H1 (cell line): ENCODE measurements around the gene NUB1. TPM values are rescaled to one million over a fixed set of nuclear protein-coding genes. Genes with fewer than 3 reads are reported as not detected.
A peak's percentile ranks its signal among the peaks of the same experiment; 100 is the strongest.

Experiments
- CTCF ChIA-PET: fragments of 300-600 bp; sonication (Branson Sonifier 250); formaldehyde crosslinking; loops from one replicate; lab custom pipeline; 2021; ENCODE audit not compliant: partially characterized antibody; lab: Charles Lee
- POLR2A ChIA-PET: fragments of 300-600 bp; sonication (Branson Sonifier 250); formaldehyde crosslinking; loops from one replicate; lab custom pipeline; 2021; ENCODE audit warnings: inconsistent platforms; ENCODE audit not compliant: partially characterized antibody; lab: Charles Lee
- DNase-seq, 2 experiments: peaks; one replicate each; pipeline versions ENCODE4 v3.0.0 to v3.0.0-alpha.2; 2010 to 2022; ENCODE audit warnings: low spot score in 2 of 2, low read depth in 1 of 2, mixed read lengths in 1 of 2
- FAIRE-seq: peaks from 2 replicates; lab custom pipeline; 2011; peaks lifted over from hg19 to GRCh38; lab: Jason Lieb, UNC
- H2AFZ ChIP-seq: 2 replicates; pipeline ENCODE4 v1.8.1; 2012; ENCODE audit warnings: low read length, inconsistent platforms
- H2AK5ac ChIP-seq: 2 replicates; pipeline ENCODE4 v1.6.1; 2013; ENCODE audit warnings: low read depth, low read length
- H2BK120ac ChIP-seq: replicated peaks from 2 replicates; pipeline ENCODE3; 2013; ENCODE audit warnings: low read depth, low read length, inconsistent platforms
- H2BK12ac ChIP-seq: 2 replicates; pipeline ENCODE4 v1.6.1; 2013; ENCODE audit warnings: low read depth, low read length
- H2BK15ac ChIP-seq: 2 replicates; pipeline ENCODE4 v1.6.1; 2013; ENCODE audit warnings: low read length
- H2BK20ac ChIP-seq: 2 replicates; pipeline ENCODE4 v1.6.1; 2013; ENCODE audit warnings: low read length
- H2BK5ac ChIP-seq: 2 replicates; pipeline ENCODE4 v1.6.1; 2013; ENCODE audit warnings: low read depth, low read length
- H3K14ac ChIP-seq: 2 replicates; pipeline ENCODE4 v1.6.1; 2013; ENCODE audit warnings: inconsistent platforms; ENCODE audit not compliant: insufficient read length
- H3K18ac ChIP-seq: 2 replicates; pipeline ENCODE4 v1.6.1; 2013; ENCODE audit warnings: low read length; ENCODE audit errors: extremely low read depth
- H3K23ac ChIP-seq: 2 replicates; pipeline ENCODE4 v1.6.1; 2013; ENCODE audit warnings: inconsistent platforms; ENCODE audit not compliant: insufficient read length
- H3K23me2 ChIP-seq: 2 replicates; pipeline ENCODE4 v1.6.1; 2013; ENCODE audit warnings: low read depth, low read length
- H3K27ac ChIP-seq: 2 replicates; pipeline ENCODE4 v1.6.1; 2011; ENCODE audit warnings: low read depth, low read length, inconsistent platforms
- H3K27me3 ChIP-seq, 4 experiments: replicated peaks in 1 of 4; 1 replicate in 1 of 4; 2 replicates in 3 of 4; pipeline versions ENCODE4 v1.6.1 to v1.8.1; 2011 to 2013; ENCODE audit warnings: low read length in 3 of 4, mild to moderate bottlenecking in 3 of 4, inconsistent platforms in 2 of 4, mixed read lengths in 2 of 4, moderate library complexity in 1 of 4; ENCODE audit not compliant: control insufficient read depth in 3 of 4, insufficient read depth in 3 of 4; ENCODE audit errors: extremely low read depth in 1 of 4
- H3K36me3 ChIP-seq, 4 experiments: 2 replicates each; pipeline versions ENCODE4 v1.6.1 to v1.8.1; 2011 to 2013; ENCODE audit warnings: mild to moderate bottlenecking in 4 of 4, low read length in 3 of 4, moderate library complexity in 2 of 4, control low read depth in 1 of 4, inconsistent platforms in 1 of 4; ENCODE audit not compliant: insufficient read depth in 4 of 4, control insufficient read depth in 2 of 4
- H3K4ac ChIP-seq: replicated peaks from 2 replicates; pipeline ENCODE3; 2013; ENCODE audit warnings: low read length, low read depth, mixed read lengths, inconsistent platforms; ENCODE audit not compliant: insufficient read length
- H3K4me1 ChIP-seq, 4 experiments: replicated peaks in 1 of 4; 1 replicate in 1 of 4; 2 replicates in 3 of 4; pipeline versions ENCODE4 v1.6.1 to v1.8.1; 2011 to 2013; ENCODE audit warnings: low read length in 3 of 4, inconsistent platforms in 2 of 4, mixed read lengths in 1 of 4; ENCODE audit not compliant: insufficient read depth in 4 of 4, control insufficient read depth in 3 of 4
- H3K4me2 ChIP-seq, 2 experiments: 2 replicates each; pipeline versions ENCODE4 v1.6.1 to v1.8.1; 2011 to 2013; ENCODE audit warnings: low read depth in 2 of 2, low read length in 2 of 2, control low read depth in 1 of 2, inconsistent platforms in 1 of 2, mild to moderate bottlenecking in 1 of 2; ENCODE audit not compliant: insufficient read depth in 1 of 2
- H3K4me3 ChIP-seq, 4 experiments: fragments of 200-600, 300-600 bp in 1 of 4; sonication (generic), shearing (Covaris generic), sonication (Bioruptor Twin) in 1 of 4; 2 replicates each; pipeline versions ENCODE4 v1.5.1 to v1.8.1; 2011 to 2016; ENCODE audit warnings: low read length in 4 of 4, low read depth in 3 of 4, control low read depth in 2 of 4, inconsistent platforms in 2 of 4, mild to moderate bottlenecking in 2 of 4, mixed read lengths in 1 of 4, moderate library complexity in 1 of 4; ENCODE audit not compliant: insufficient read depth in 2 of 4; ENCODE audit errors: extremely low read depth in 1 of 4
- H3K56ac ChIP-seq: replicated peaks from 2 replicates; pipeline ENCODE3; 2013; ENCODE audit warnings: low read depth, mild to moderate bottlenecking, mixed read lengths, low read length, inconsistent platforms; ENCODE audit not compliant: insufficient read length
- H3K79me1 ChIP-seq: 2 replicates; pipeline ENCODE4 v1.6.1; 2013; ENCODE audit warnings: low read depth, low read length, control low read depth
- H3K79me2 ChIP-seq, 2 experiments: 2 replicates each; pipeline versions ENCODE4 v1.6.1 to v1.8.1; 2012 to 2013; ENCODE audit warnings: low read length in 2 of 2, mild to moderate bottlenecking in 2 of 2, inconsistent platforms in 1 of 2; ENCODE audit not compliant: insufficient read depth in 2 of 2, control insufficient read depth in 1 of 2
- H3K9ac ChIP-seq, 4 experiments: replicated peaks in 1 of 4; 1 replicate in 1 of 4; 2 replicates in 3 of 4; pipeline versions ENCODE4 v1.6.1 to v1.8.1; 2011 to 2013; ENCODE audit warnings: low read depth in 3 of 4, low read length in 3 of 4, control low read depth in 2 of 4, mild to moderate bottlenecking in 2 of 4, moderate library complexity in 2 of 4, inconsistent platforms in 1 of 4; ENCODE audit errors: extremely low read depth in 1 of 4
- H3K9me3 ChIP-seq, 2 experiments: 2 replicates each; pipeline versions ENCODE4 v1.6.1 to v1.8.1; 2012 to 2013; ENCODE audit warnings: mild to moderate bottlenecking in 2 of 2, moderate library complexity in 2 of 2, control low read depth in 1 of 2, inconsistent platforms in 1 of 2, low read depth in 1 of 2, low read length in 1 of 2, mixed read lengths in 1 of 2; ENCODE audit not compliant: insufficient read depth in 2 of 2
- H4K20me1 ChIP-seq, 2 experiments: replicated peaks in 1 of 2; 2 replicates each; pipeline versions ENCODE3 to v1.8.1; 2011 to 2013; ENCODE audit warnings: inconsistent platforms in 2 of 2, low read length in 2 of 2, mild to moderate bottlenecking in 1 of 2; ENCODE audit not compliant: insufficient read depth in 2 of 2, control insufficient read depth in 1 of 2
- H4K5ac ChIP-seq: 2 replicates; pipeline ENCODE4 v1.6.1; 2013; ENCODE audit warnings: low read length, low read depth, mixed read lengths, inconsistent platforms; ENCODE audit not compliant: insufficient read length
- H4K8ac ChIP-seq: 2 replicates; pipeline ENCODE4 v1.8.0; 2013; ENCODE audit warnings: mild to moderate bottlenecking, moderate library complexity, low read length, inconsistent platforms; ENCODE audit not compliant: insufficient read depth; ENCODE audit errors: extremely low read depth
- H4K91ac ChIP-seq: replicated peaks from 2 replicates; pipeline ENCODE3; 2013; ENCODE audit warnings: low read length, mixed read lengths, inconsistent platforms; ENCODE audit not compliant: insufficient read length
- HDAC2 ChIP-seq, 2 experiments: fragments of 300-600 bp in 1 of 2; sonication (generic) in 1 of 2; IDR thresholded peaks; 2 replicates each; pipeline ENCODE4 v1.6.1; 2011 to 2012; ENCODE audit warnings: low read depth in 2 of 2, low read length in 2 of 2, mild to moderate bottlenecking in 2 of 2, moderate library complexity in 2 of 2, borderline replicate concordance in 1 of 2, inconsistent platforms in 1 of 2
- POLR2A ChIP-seq, 2 experiments: IDR thresholded peaks; 1 replicate in 1 of 2; 2 replicates in 1 of 2; pipeline ENCODE4 v1.6.1; 2011; ENCODE audit warnings: low read depth in 2 of 2, low read length in 2 of 2, mild to moderate bottlenecking in 2 of 2; ENCODE audit errors: control extremely low read depth in 1 of 2
- POLR2AphosphoS5 ChIP-seq: IDR thresholded peaks from 2 replicates; pipeline ENCODE4 v1.6.1; 2011; ENCODE audit warnings: low read depth, low read length
- RNF2 ChIP-seq: fragments of 200-900, 300-1000 bp; sonication (generic); IDR thresholded peaks from 2 replicates; pipeline ENCODE4 v1.7.1; 2016; ENCODE audit warnings: borderline replicate concordance, low read depth, mild to moderate bottlenecking, antibody characterized with exemption, low read length; ENCODE audit not compliant: poor library complexity, severe bottlenecking; ENCODE audit errors: missing control alignments
- SP4 ChIP-seq: IDR thresholded peaks from 2 replicates; pipeline ENCODE4 v1.6.1; 2012; ENCODE audit warnings: low read length, inconsistent platforms
- YY1 ChIP-seq: IDR thresholded peaks from 2 replicates; pipeline ENCODE4 v1.6.1; 2011; ENCODE audit warnings: low read depth, mild to moderate bottlenecking, low read length
- ZNF274 ChIP-seq: IDR thresholded peaks from 2 replicates; pipeline ENCODE4 v1.7.0; 2012; ENCODE audit warnings: low read length, borderline replicate concordance; ENCODE audit errors: extremely low read depth
- WGBS, 2 experiments: shearing (Covaris generic) in 1 of 2; methylation state at CpG; one replicate each; pipeline versions ENCODE4 v1.1.6 to v1.1.7; 2013 to 2015; ENCODE audit warnings: low lambda C conversion rate in 2 of 2, mixed read lengths in 2 of 2, inconsistent platforms in 1 of 2, low coverage in 1 of 2, missing lambda C conversion rate in 1 of 2; ENCODE audit not compliant: insufficient replicate concordance in 2 of 2, insufficient coverage in 1 of 2, insufficient read length in 1 of 2; ENCODE audit errors: extremely low coverage in 1 of 2, missing lambda C conversion rate in 1 of 2; 5-methylcytosine and 5-hydroxymethylcytosine counted together
- polyA plus RNA-seq, 7 experiments: library from polyadenylated mRNA; depleted of rRNA in 3 of 7; stranded (reverse) in 5 of 7; unstranded in 2 of 7; fragments of >200 nt in 5 of 7; fragments of 200-250 nt in 2 of 7; gene quantifications; 1 replicate in 5 of 7; 2 replicates in 1 of 7; 4 replicates in 1 of 7; pipeline versions ENCODE4 v1.2.1 to v1.2.3, GENCODE V29; 2011 to 2013; ENCODE audit warnings: missing spikeins in 2 of 7, mixed read lengths in 2 of 7
- total RNA-seq: library from RNA; stranded (reverse); fragmentation: NEBNext Ultra II Directional; extraction: Animal tissue kit (Norgen Biotek cat#: 25700); gene quantifications from 2 replicates; pipeline ENCODE4 v1.2.1, GENCODE V29; 2021
- TF ChIP-seq, protein P1 (sequence below): IDR thresholded peaks from 2 replicates; pipeline ENCODE4 v1.6.1; 2012; ENCODE audit warnings: low read length, inconsistent platforms

Gene NUB1
- total and polyA plus RNA-seq, 2 of the 8 experiments (the other 6 are each of a cell fraction or from before 2014, with no cell fraction given): 22.1 to 43.5 TPM

DNA sequence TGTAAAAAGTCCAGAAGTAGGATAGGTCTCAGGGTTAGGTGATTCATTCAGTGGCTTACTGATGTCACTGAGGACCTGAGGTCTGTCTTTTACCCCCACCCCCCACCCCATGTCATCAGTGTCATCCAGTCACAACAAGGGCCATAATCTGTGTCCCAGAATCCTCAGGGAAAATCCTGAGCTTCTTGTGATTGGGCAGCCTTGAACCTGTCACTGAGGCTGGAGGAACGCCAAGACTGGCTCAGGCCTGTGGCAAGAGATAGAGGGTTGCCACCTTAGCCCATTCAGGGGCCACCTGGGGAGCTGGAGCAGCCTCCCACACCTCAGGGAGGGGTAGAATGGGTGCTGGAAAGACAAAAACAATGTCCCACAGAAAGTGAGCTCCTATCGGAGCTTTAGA lies 29.7 kb downstream of the NUB1 start:
- Histone ChIP-seq H3K79me2 (no peaks in the 10 kb centered on the region), H3K4me1 (peaks cover 0 to 9% (median 3%) of the 10 kb centered on the region in 4 experiments; a peak in 3 of 7 replicates), H2BK20ac (no peak overlapping the region), H3K4me2 (no peak overlapping the region), H2AFZ (no peak overlapping the region), H3K56ac (no peak overlapping the region), H2BK120ac (no peak overlapping the region), H3K36me3 (peaks cover 0 to 10% (median 4%) of the 10 kb centered on the region in 4 experiments; a peak in 5 of 8 replicates), H3K27ac (no peak overlapping the region), H3K23me2 (no peaks in the 10 kb centered on the region), H3K27me3 (no peaks in the 10 kb centered on the region; a peak in 1 of 7 replicates), H3K4ac (no peak overlapping the region), H4K5ac (no peak overlapping the region), H3K4me3 (no peak overlapping the region), H3K23ac (no peak overlapping the region), H2BK15ac (no peak overlapping the region), H2BK12ac (no peak overlapping the region), H3K18ac (no peak overlapping the region), H4K91ac (no peak overlapping the region), H3K79me1 (no peaks in the 10 kb centered on the region), H3K9ac (no peak overlapping the region), H3K9me3 (no peaks in the 10 kb centered on the region), H4K20me1 (peaks cover 0 to 2% of the 10 kb centered on the region in 2 experiments), H2AK5ac (no peak overlapping the region), H4K8ac (no peak overlapping the region), H3K14ac (no peak overlapping the region), H2BK5ac (no peak overlapping the region)
- POLR2A ChIA-PET: interaction anchor here (0.6 to 1.7 kb wide), 5 partner anchors 35 to 88 kb away, joined by 3 to 4 read pairs (median 3); partner anchors contain the start of gene WDR86
- CTCF ChIA-PET: interaction anchor here (0.6 to 16.9 kb wide), 13 partner anchors 15 to 944 kb away, joined by 3 to 185 read pairs (median 3); partner anchors contain the start of gene CRYGN
- peak in 1 of 2 experiments; percentile 19 for DNase-seq
- FAIRE-seq: no peak
- TF ChIP-seq POLR2AphosphoS5: no peak
- no peak for TF ChIP-seq ZNF274
- TF ChIP-seq SP4: no peak
- no peak for TF ChIP-seq POLR2A (IDR thresholded peaks at IDR 0.05; ENCODE audit: control extremely low read depth in 1 of 2, low read depth in 2 of 2, low read length in 2 of 2)
- TF ChIP-seq YY1: no peak
- TF ChIP-seq, protein P1, sequence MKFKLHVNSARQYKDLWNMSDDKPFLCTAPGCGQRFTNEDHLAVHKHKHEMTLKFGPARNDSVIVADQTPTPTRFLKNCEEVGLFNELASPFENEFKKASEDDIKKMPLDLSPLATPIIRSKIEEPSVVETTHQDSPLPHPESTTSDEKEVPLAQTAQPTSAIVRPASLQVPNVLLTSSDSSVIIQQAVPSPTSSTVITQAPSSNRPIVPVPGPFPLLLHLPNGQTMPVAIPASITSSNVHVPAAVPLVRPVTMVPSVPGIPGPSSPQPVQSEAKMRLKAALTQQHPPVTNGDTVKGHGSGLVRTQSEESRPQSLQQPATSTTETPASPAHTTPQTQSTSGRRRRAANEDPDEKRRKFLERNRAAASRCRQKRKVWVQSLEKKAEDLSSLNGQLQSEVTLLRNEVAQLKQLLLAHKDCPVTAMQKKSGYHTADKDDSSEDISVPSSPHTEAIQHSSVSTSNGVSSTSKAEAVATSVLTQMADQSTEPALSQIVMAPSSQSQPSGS: no peak
- TF ChIP-seq HDAC2 (IDR thresholded peaks at IDR 0.05; ENCODE audit: borderline replicate concordance in 1 of 2, low read depth in 2 of 2, low read length in 2 of 2): no peak
- TF ChIP-seq RNF2: no peak
- 90% methylated on average over 2 of the region's 2 CpGs; no CpG with 5 or more reads in 1 of the 2 experiments for WGBS, 2 experiments
